ENCODE results near the gene SLC38A2.

GRCh38 chr12:46400406-46400805, 27.8 kb upstream of the SLC38A2 start:
- TF ChIP-seq FOXP4 (CRISPR knock-in tag; IDR thresholded peaks at IDR 0.05) (no peak), MYBL2 (CRISPR knock-in tag; IDR thresholded peaks at IDR 0.05) (no peak), GRHL2 (CRISPR knock-in tag; IDR thresholded peaks at IDR 0.05; ENCODE audit: insufficient replicate concordance, severe bottlenecking) (no peak), TCF7 (CRISPR knock-in tag; IDR thresholded peaks at IDR 0.05; ENCODE audit: low read depth) (no peak), TEAD4 (CRISPR knock-in tag; IDR thresholded peaks at IDR 0.05) (no peak), ETV6 (CRISPR knock-in tag; IDR thresholded peaks at IDR 0.05) (no peak)
- TF ChIP-seq, protein P1, sequence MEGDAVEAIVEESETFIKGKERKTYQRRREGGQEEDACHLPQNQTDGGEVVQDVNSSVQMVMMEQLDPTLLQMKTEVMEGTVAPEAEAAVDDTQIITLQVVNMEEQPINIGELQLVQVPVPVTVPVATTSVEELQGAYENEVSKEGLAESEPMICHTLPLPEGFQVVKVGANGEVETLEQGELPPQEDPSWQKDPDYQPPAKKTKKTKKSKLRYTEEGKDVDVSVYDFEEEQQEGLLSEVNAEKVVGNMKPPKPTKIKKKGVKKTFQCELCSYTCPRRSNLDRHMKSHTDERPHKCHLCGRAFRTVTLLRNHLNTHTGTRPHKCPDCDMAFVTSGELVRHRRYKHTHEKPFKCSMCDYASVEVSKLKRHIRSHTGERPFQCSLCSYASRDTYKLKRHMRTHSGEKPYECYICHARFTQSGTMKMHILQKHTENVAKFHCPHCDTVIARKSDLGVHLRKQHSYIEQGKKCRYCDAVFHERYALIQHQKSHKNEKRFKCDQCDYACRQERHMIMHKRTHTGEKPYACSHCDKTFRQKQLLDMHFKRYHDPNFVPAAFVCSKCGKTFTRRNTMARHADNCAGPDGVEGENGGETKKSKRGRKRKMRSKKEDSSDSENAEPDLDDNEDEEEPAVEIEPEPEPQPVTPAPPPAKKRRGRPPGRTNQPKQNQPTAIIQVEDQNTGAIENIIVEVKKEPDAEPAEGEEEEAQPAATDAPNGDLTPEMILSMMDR (IDR thresholded peaks at IDR 0.05), result no peak
- TF ChIP-seq, protein P2, sequence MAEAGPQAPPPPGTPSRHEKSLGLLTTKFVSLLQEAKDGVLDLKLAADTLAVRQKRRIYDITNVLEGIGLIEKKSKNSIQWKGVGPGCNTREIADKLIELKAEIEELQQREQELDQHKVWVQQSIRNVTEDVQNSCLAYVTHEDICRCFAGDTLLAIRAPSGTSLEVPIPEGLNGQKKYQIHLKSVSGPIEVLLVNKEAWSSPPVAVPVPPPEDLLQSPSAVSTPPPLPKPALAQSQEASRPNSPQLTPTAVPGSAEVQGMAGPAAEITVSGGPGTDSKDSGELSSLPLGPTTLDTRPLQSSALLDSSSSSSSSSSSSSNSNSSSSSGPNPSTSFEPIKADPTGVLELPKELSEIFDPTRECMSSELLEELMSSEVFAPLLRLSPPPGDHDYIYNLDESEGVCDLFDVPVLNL (CRISPR knock-in tag; IDR thresholded peaks at IDR 0.05; ENCODE audit: borderline replicate concordance, low read depth), result no peak
